Right renal cortex interstitium (tissue), 3 donors: Measurements from ENCODE around the gene PBX1. TPM values are rescaled to one million over a fixed set of nuclear protein-coding genes. Genes with fewer than 3 reads are reported as not detected.
"Not testable (repeated sequence)": the region's sequence is repeated elsewhere in the genome, so short reads cannot be mapped to it uniquely, and the experiment has no call there.

Source experiments
- DNase-seq, 3 donors: peaks; one replicate each; pipeline ENCODE4 v3.0.0-alpha.2; 2013; ENCODE audit warnings: low read depth in 3 of 3, low spot score in 2 of 3
- polyA plus RNA-seq, 3 donors: library from polyadenylated mRNA; unstranded; fragments of 120-200 nt; gene quantifications; one replicate each; pipeline ENCODE4 v1.2.1, GENCODE V29; 2013; ENCODE audit not compliant: insufficient read length in 3 of 3

Gene PBX1
- polyA plus RNA-seq, 3 donors, result 146 to 171 (median 170) TPM

- DNase-seq, result no peak
These were observed 78.7 kb downstream of the PBX1 start for GRCh38 chr1:164637461-164638375.

GRCh38 chr1:164638492-164639202 lies 79.7 kb downstream of the PBX1 start:
- DNase-seq, result no peak

GRCh38 chr1:164640686-164641352 lies 81.8 kb downstream of the PBX1 start:
- DNase-seq, result no peak

- DNase-seq, result no peak
These were observed 82.4 kb downstream of the PBX1 start for GRCh38 chr1:164641353-164641730.

GRCh38 chr1:164643018-164643417 lies 84.0 kb downstream of the PBX1 start:
- no peak for DNase-seq

GRCh38 chr1:164644268-164644667 lies 85.3 kb downstream of the PBX1 start:
- DNase-seq, result no peak

- DNase-seq, result no peak
These were observed 86.0 kb downstream of the PBX1 start for GRCh38 chr1:164644774-164645644.

GRCh38 chr1:164645921-164646320 lies 86.9 kb downstream of the PBX1 start:
- DNase-seq, result no peak

GRCh38 chr1:164647211-164647610 lies 88.2 kb downstream of the PBX1 start:
- DNase-seq, result no peak

- no peak for DNase-seq
These were observed 89.7 kb downstream of the PBX1 start for GRCh38 chr1:164648636-164649035.

GRCh38 chr1:164649146-164649545 lies 90.2 kb downstream of the PBX1 start:
- no peak for DNase-seq

GRCh38 chr1:164650531-164650930 lies 91.5 kb downstream of the PBX1 start:
- no peak for DNase-seq

- DNase-seq, result no peak
These were observed 92.5 kb downstream of the PBX1 start for GRCh38 chr1:164651351-164651951.

- DNase-seq, result not testable (repeated sequence)
These were observed 94.0 kb downstream of the PBX1 start for GRCh38 chr1:164652969-164653368.

- no peak for DNase-seq
These were observed 94.7 kb downstream of the PBX1 start for GRCh38 chr1:164653705-164654104.

- no peak for DNase-seq
These were observed 95.2 kb downstream of the PBX1 start for GRCh38 chr1:164654200-164654599.

- no peak for DNase-seq
These were observed 99.9 kb downstream of the PBX1 start for GRCh38 chr1:164658864-164659263.

GRCh38 chr1:164659621-164660411 lies 100.8 kb downstream of the PBX1 start:
- no peak for DNase-seq

GRCh38 chr1:164660412-164660772 lies 101.4 kb downstream of the PBX1 start:
- no peak for DNase-seq
